H4 (cell line): Measurements from ENCODE around the gene SGMS1. TPM values are rescaled to one million over a fixed set of nuclear protein-coding genes. Genes with fewer than 3 reads are reported as not detected.

Experiments used
- DNase-seq: peaks from one replicate; pipeline ENCODE4 v3.0.0-alpha.2; 2015; ENCODE audit warnings: low spot score
- total RNA-seq: library from RNA; depleted of rRNA; stranded (reverse); fragments of >200 nt; shearing (Covaris generic); gene quantifications from 2 replicates; pipeline ENCODE4 v1.2.3, GENCODE V29; 2014

The SGMS1 gene
- total RNA-seq, 1 experiment from 2014 or later: 13.0 TPM

DNA sequence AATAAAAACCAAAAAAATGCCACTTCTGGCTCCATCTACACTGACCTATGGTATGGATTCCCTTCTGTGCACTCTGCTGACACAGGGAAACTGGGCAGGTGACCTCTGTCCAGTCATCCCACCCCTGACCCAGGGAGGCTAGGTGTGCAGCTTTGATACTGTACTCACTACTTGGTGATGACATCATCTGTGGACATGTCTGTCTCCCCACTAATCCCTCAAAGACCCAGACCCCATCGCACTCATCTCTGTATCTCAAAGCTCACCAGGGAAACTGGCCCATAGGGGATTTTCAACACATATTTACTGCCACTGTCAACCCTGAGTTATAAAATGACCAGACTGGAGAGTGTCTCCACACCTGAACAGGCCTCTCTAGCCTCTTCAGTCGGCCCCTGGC is 10.6 kb downstream of the SGMS1 start:
- DNase-seq: no peak

DNA sequence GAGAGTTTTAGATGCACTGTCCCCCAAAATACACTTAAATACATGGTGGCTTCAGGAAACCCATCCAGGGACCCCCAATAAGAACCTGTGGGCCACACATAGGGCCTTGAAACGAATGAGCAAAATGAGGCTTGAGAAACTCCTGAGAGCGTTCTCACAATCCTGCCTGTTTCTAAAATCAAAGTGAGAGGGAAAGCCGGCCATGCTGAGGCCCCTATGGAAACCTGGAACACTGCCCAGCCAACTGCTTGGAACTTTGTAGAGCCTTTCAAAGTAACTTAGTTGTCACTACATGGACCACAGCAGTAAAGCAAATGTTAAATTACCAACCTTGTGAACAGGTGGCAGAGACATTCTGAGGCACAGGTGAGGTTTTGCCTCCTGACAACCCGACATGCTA is 13.4 kb downstream of the SGMS1 start:
- no peak for DNase-seq

DNA sequence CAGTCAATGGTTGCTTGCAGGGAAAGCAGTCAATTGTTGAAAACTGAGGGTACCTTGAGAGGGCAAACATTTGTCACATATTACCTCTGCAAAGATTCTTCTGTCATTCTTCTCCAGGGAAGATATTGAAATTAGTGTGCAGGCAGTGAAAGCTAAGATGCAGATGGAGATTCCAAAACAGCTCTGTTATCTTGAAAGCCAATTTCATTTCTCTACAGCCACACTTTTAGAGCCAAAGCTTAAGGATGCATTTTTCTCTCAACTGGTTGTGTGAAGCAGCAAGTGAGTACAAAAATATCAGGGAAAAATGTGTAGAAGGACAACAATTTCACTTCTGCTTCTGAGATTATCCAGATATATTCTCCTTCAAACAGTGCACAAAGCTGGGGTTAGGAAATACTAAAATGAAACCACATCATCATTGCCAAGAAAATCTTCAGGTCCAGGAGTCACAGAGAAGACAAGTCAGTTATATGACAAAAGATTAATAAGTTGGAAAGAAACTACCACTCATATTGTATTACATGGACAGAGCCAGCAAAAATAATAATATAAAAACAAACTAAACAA is 16.3 kb downstream of the SGMS1 start:
- DNase-seq: no peak

DNA sequence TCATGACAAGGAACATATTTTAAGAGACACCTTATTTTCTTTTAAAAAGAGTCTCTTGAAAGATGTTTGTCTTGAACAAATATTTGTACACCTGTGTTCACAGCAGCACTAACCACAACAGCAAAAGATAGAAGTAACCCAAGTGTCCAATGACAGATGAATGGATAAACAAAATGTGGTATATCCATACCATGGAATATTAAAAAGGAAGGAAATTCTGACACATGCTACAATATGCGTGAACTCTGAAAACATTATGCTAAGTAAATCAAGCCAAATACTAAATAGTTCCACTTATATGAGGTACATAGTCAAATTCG is 17.8 kb downstream of the SGMS1 start:
- DNase-seq: no peak

DNA sequence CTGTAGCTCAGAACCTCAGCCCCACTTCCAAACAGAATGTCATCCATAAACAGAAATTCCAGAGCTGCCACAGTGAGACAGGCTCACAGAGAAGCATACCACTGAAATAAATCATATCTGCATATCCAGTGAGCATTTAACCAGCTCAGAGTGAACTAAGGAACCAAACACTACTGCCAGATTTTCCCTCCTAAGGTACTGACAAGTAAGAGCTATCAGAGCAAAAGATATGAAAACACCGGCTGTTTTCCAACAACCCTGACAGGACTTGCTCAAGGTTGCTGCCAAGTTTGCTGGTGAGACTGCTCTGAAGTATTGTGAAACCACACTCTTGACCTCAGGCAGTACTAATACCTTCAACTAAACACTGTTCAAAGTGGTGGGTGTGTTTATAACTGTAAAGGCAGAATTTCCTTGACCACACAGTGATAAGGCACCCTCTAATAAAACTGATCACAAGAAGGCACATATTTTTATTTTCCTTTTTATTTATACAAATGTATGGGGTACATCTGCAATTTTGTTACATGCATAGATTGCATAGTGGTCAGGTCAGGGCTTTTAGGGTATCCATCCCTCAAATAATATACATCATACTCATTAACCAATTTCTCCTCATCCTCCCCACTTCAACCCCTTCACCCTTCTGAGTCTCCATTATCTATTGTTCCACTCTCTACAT is 18.3 kb downstream of the SGMS1 start:
- DNase-seq: peak; percentile 93

DNA sequence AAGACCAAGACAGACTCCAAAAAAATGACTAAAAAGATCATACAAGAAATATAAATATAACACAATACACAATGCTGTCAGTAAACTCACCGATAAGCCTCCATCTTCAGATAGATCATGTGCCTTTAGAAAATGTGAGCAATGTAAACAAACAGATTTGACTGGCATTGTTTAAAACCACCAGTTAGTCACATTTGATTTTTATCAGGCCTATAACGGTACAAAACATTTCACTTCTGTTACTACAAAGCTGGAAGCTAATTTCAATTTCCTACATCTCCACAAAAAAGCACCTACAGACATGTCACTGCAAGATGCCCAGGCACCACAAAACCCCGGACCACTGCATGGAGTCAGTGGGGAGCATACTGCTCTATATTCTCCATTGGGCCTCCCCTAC is 18.9 kb downstream of the SGMS1 start:
- DNase-seq: no peak

DNA sequence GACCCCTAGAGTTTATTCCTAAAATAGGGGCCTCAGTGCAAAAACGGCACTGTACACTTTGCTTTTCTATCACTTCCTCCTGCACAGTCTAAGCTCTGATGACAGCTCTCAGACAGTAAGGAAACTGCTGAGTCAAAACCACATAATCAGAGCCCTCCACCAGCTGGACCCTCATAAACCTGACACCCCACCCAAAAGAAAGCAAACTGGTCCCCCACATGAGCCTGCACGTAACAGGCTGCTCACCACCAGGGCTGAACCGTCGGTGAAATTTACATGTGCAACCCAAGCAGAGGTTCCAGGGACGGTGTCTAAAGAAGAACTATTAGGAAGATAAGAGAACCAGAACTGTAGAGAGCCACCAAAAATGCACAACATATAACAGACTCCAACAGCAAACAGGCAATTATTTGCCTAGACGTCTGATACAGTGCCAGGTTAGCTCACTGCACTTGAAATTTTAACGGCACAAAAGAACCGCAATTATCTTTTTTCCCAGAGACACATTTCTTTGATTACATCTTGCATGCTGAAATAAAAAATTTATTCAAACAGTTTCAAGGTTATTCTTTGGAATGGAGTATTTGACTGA is 19.6 kb downstream of the SGMS1 start:
- peak; percentile 17 for DNase-seq

DNA sequence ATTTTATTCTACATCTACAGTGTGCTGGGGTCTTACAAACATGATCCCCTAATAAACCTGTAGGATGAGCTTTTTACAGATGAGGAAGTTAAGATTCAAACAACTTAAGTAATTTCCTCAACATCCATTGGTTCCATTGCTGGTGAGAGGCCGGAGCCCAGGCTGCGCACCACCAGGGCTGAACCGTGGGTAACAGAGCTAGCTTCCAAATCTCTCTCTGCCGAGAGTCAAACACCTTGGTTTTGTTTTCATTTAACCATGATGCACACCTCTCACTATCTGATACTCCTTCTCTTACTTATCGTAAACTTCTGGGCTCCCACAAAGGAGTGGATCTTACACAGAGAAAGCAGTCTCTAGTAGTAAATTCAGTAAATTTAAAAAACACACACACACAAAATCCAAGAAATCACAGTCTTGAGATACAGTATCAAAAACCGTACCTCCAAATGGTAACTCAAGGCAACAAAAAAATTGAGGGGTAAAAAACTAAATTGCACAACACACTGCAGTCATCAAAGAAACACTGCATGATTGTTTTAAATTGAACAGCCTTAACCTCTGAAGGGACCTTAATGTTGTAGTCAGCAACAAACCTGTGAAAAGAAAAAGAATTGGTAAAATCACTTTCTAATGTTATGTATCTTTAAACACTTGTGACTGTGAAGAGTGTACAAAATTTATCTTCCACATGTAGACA is 20.5 kb downstream of the SGMS1 start:
- no peak for DNase-seq

DNA sequence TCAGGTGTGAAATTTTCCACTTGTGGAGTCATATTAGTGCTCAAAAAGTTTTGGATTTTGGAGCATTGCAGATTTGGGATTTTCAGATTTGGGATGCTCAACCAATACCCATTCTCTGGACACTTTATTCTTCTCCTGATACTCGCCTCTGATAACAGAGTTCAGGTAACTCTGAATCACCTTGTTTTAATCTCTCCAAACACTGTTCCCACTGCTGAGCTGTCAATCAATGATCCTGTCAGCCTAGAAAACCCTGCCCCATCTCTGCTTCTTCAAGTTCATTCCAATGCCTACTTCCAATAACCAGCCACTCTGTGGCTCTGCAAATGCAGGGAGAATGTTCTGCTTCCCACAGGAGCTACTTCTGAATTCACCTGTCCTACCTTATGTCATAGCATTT is 21.8 kb downstream of the SGMS1 start:
- no peak for DNase-seq

DNA sequence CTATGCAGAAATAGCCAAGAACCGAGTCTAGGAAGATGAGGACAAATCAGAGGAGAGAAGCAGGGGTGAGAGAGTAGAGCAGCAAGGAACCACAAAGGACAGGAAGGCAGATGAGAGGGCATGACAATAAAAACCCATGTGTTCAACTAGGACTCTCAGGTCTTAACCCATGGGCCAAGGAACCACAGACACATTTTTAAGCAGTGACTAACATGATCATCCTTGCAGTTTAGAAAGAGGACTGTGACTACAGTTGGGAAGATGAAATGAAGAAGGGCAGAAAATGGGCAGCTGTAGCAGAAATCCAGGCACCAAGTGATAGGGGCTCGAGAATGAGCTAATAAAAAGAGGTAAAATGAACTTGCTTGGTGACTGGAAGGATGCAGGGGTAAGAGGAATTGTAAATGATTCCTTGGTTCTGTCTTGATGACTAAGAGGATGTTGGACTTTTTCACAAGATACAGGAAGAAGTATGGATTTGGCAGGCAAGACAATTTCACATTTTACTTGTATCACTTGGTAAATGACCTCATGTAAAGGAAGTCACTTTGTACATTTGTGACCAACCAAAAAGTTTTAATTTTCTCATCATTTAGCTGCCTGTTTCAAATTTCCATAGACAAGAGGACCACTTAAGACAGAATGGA is 22.8 kb downstream of the SGMS1 start:
- DNase-seq: no peak

DNA sequence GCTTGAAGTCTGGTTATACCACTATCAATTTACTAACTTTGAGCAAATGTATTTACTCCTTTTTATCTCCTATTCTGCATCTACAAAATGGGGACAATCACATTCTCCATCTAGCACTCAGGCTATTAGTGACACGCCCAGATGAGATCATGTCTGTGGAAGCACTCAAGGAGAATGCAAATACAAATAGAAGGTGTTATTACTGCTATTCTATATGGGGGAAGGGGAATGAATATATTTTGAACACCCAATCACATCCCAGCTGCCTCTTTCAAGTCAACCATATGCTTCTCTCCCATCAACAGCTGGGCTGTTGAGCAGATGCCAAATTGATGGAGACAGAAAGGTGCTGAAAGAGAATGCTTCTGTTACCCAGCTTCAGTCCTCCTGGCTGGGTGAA is 23.5 kb downstream of the SGMS1 start:
- DNase-seq: no peak

DNA sequence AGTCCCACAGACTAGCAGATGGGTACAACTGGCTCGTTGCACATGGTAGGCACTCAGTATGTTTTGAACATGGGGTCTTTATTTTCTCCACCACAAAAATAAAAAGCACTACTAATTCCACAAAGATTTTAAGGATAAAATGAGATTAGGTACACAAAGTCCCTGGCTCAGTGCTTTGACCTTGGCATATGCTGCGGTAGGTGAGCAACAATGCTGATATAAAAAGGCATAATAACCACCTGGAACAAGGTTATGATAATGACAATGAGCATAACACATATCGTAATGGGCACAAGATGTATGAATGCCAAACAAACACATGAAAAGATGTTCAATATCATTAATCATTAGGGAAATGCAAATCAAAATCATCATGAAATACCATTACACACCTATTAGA is 26.9 kb downstream of the SGMS1 start:
- no peak for DNase-seq

DNA sequence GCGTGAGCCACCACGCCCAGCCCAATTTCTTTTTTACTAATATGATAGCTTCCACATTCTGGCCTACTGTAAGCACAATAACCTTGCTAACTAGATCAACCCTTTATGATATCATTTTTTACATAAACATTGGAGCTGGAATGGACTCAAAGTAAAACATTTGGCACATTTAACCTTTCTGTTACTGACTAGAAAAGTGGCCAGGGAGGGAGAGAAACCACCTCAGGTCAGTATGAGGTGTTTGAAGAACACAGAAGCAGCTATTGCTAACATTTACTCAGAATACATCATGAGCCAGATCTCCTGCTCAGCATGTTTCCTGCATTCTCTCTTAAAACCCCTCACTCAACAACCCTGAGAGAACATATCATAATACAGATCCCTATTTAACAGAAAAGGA is 27.3 kb downstream of the SGMS1 start:
- DNase-seq: no peak

DNA sequence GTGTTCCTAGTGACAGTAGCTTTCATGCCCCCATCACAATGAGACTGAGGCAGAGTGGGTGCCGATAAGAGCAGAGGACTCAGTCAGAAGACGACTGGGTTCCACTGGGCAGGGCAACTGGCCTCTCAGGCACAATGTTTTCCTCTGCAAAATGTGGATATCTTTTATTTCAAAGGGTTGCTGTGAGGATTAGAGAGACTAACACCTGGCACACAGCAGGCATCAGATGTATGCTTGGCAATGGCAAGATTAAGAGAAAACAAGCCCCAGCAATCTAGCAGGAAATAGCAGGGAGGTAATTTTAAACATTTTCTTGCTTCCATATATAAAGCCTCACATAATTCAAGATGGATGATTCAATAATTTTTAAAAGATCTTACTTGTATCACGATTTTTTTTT is 28.0 kb downstream of the SGMS1 start:
- DNase-seq: no peak

DNA sequence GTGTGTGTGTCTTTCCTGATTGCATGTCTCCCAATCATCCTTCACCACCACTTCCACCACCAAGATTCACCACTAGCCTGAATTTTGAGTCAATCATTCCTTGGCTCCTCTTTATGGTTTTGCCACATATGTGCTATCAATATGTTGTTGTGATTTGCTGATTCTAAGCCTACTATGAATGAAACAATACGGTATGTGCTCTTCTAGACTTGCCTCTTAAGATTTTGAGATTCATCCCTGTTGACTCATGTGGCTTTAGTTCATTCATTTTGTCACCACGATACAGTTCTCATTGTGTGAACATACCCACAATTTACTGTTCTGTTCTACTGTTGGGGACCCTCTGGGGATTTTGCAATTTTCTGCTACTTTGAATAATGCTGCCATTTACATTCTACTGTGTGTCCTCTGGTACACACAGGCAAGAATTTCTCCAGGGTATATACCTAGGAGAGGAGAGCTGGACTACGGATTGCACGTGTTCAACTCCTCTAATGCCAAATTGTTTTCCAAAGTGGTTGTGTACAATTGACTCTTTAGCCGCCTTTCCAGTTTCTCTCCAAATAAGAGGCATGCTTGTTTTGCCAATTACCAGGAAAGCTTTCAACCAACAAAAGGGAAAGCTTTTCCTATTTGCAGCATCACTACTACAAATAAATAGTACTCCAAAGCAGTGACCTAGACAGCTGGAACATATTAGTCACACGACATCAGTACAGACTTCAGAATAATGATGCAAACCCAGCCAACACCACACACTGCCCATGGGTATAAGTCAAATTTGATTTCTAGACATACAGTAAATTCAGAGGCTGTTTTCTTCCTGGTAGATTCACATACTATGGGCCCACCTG is 30.0 kb downstream of the SGMS1 start:
- peak; percentile 83 for DNase-seq

DNA sequence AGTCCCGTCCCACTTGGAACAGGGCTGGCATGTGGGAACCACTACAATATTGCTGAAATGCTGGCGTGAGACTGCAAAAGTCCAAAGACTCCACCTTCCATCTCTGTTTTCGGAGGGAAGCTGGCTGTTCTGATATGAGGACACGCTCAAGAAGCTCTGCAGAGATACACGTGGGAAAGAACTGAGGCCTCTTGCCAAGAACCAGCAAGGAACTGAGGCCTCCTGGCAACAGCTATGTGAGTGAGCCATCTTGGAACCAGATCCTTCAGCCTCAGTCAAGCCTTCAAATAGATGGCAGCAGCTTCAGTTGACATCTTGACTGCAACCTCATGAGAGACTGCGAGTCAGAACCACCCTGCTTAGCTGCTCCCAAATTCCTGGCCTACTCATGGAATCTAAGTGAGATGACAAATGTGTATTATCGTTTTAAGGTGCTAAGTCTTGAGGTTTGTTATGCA is 30.8 kb downstream of the SGMS1 start:
- no peak for DNase-seq

DNA sequence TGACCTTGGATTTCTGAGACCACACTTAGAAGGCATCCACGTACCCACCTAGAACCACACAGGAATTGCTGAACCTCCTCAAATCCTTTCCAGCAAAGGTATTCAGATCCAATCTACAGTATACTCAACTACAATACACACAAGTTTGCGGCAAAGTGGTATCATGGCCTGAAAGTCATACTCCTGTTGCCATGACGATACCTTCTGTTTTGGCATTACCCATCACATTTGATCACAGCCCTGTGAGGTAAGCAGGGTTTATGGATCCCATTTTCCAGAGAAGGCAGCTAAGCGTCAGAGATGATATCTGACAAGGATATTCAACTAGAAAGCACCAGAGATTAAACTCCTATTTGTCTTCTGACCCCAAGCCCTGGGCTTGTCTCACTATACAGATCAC is 32.8 kb downstream of the SGMS1 start:
- no peak for DNase-seq

DNA sequence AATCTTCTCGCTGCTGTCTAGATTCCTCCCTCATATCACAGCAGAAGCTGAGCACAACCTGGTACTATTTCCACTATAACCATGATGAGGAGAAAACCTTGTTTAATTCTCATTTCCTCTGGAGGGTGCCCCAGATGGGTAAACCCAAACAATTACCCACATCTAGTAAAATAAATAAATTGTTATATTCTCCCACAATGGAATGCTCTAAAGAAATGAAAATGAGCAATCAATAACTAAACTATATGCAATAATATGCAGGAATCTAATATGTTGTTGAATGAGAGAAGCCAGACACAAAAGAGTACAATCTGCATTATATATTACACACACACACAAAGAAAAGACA is 37.0 kb downstream of the SGMS1 start:
- no peak for DNase-seq

DNA sequence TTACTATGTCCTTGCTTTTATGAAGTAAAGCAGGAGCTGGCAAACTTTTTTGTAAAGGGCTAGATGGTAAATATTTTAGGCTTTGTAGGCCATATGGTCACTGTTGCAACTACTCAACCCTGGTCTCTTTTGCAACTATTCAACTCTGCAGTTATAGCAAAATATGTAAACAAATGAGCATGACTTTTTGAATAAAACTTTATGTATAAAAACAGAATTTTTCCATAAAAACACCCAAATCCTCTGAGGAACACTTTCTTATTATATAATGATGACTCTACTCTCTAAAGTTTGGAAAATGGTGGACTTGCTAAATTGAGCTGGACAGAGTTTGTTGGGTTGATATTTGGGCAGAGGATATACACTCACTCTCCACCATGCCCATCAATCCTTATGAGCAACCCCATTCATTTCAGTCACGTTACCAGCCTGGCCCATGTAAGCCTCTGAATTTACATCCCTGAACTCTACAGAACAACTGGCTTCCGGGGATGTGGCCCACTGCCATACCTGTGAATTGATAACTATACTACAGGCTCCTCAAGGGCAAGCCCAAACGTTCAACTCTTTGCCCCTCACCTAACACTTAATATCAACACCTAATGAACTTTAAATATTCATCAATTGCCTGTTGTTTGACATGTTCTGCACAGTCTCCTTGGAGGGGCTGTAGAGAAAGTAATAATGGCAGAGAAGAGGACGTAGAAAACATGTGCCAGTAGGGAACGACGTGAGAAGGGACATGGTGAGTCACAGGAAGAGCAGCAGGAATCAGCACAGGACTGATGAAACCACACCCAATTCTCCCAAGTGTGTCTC is 37.6 kb downstream of the SGMS1 start:
- peak; percentile 72 for DNase-seq
